K562 (cell line): ENCODE data around the gene MAEL. TPM values are rescaled to one million over a fixed set of nuclear protein-coding genes. Genes with fewer than 3 reads are reported as not detected.

Experiments used
- CEBPG ChIP-seq, 3 experiments: fragments of 200-800 bp in 1 of 3; sonication (Bioruptor generic) in 1 of 3; sonication (generic) in 1 of 3; formaldehyde crosslinking in 1 of 3; IDR thresholded peaks in 2 of 3; conservative IDR thresholded peaks in 1 of 3; 2 replicates each; pipeline versions ENCODE4 v1.6.1 to v1.8.0; 2016 to 2022; ENCODE audit warnings: missing compliant biosample characterization in 2 of 3, missing genetic modification characterization in 2 of 3, mild to moderate bottlenecking in 1 of 3, missing genetic modification reagents in 1 of 3
- LCOR ChIP-seq: sonication (generic); formaldehyde crosslinking; IDR thresholded peaks from 2 replicates; pipeline ENCODE4 v1.8.0; 2022; ENCODE audit warnings: mild to moderate bottlenecking, missing genetic modification reagents
- MBD2 ChIP-seq: sonication (generic); IDR thresholded peaks from 2 replicates; pipeline ENCODE4 v1.6.1; 2016; ENCODE audit warnings: low read depth, borderline replicate concordance
- MEF2D ChIP-seq: conservative IDR thresholded peaks from 2 replicates; pipeline ENCODE4 v1.6.1; 2016; ENCODE audit warnings: low read depth, missing genetic modification characterization, missing compliant biosample characterization
- RERE ChIP-seq: sonication (generic); formaldehyde crosslinking; IDR thresholded peaks from 2 replicates; pipeline ENCODE4 v1.8.0; 2023; ENCODE audit warnings: missing genetic modification reagents, mild to moderate bottlenecking, borderline replicate concordance
- TCF15 ChIP-seq: fragments of 250-450 bp; sonication (Bioruptor Pico); IDR thresholded peaks from 2 replicates; pipeline ENCODE4 v1.8.0; 2022; ENCODE audit warnings: moderate library complexity, mild to moderate bottlenecking, inconsistent platforms
- ZNF24 ChIP-seq: fragments of 450-650 bp; IDR thresholded peaks from 2 replicates; pipeline ENCODE4 v1.6.1; 2016
- ZNF263 ChIP-seq: sonication (generic); formaldehyde crosslinking; IDR thresholded peaks from 2 replicates; pipeline ENCODE4 v1.8.0; 2022; ENCODE audit warnings: mild to moderate bottlenecking, missing genetic modification reagents, borderline replicate concordance
- ZNF444 ChIP-seq: fragments of 250-450 bp; sonication (Bioruptor Pico); IDR thresholded peaks from 2 replicates; pipeline ENCODE4 v1.4.0; 2020; ENCODE audit warnings: mild to moderate bottlenecking, moderate library complexity
- polyA plus RNA-seq, 8 experiments: library from polyadenylated mRNA; depleted of rRNA in 4 of 8; stranded (reverse) in 5 of 8; unstranded in 3 of 8; fragments of >200 nt; fragmentation: Nextera tagmentation in 2 of 8; fragmentation: Illumina TruSeq in 1 of 8; extraction: Ambion mirVana in 2 of 8; extraction: Trizol in 1 of 8; gene quantifications; 2 replicates each; pipeline versions ENCODE4 v1.2.1 to v1.2.3, GENCODE V29; 2011 to 2014; ENCODE audit warnings: inconsistent platforms in 1 of 8, missing spikeins in 1 of 8
- total RNA-seq, 7 experiments: library from RNA; depleted of rRNA in 6 of 7; stranded (reverse); fragments of >200 nt in 6 of 7; fragmentation: Illumina TruSeq in 2 of 7; extraction: Trizol in 2 of 7; gene quantifications; 2 replicates each; pipeline versions ENCODE4 v1.2.1 to v1.2.3, GENCODE V29; 2011 to 2021; ENCODE audit warnings: low replicate concordance in 1 of 7
- TF ChIP-seq, protein P1 (sequence below): fragments of 200-600 bp; sonication (generic); IDR thresholded peaks from one replicate; pipeline ENCODE4 v1.6.1; 2012; ENCODE audit warnings: mild to moderate bottlenecking, low read depth, low read length, inconsistent platforms

The MAEL gene
- total and polyA plus RNA-seq, 9 of the 15 experiments (the other 6 are each of a cell fraction or from before 2014, with no cell fraction given), result 0.11 to 1.9 (median 0.75) TPM

GRCh38 chr1:167067904-167068303 is 78.8 kb downstream of the MAEL start (continued):
- TF ChIP-seq, protein P1, sequence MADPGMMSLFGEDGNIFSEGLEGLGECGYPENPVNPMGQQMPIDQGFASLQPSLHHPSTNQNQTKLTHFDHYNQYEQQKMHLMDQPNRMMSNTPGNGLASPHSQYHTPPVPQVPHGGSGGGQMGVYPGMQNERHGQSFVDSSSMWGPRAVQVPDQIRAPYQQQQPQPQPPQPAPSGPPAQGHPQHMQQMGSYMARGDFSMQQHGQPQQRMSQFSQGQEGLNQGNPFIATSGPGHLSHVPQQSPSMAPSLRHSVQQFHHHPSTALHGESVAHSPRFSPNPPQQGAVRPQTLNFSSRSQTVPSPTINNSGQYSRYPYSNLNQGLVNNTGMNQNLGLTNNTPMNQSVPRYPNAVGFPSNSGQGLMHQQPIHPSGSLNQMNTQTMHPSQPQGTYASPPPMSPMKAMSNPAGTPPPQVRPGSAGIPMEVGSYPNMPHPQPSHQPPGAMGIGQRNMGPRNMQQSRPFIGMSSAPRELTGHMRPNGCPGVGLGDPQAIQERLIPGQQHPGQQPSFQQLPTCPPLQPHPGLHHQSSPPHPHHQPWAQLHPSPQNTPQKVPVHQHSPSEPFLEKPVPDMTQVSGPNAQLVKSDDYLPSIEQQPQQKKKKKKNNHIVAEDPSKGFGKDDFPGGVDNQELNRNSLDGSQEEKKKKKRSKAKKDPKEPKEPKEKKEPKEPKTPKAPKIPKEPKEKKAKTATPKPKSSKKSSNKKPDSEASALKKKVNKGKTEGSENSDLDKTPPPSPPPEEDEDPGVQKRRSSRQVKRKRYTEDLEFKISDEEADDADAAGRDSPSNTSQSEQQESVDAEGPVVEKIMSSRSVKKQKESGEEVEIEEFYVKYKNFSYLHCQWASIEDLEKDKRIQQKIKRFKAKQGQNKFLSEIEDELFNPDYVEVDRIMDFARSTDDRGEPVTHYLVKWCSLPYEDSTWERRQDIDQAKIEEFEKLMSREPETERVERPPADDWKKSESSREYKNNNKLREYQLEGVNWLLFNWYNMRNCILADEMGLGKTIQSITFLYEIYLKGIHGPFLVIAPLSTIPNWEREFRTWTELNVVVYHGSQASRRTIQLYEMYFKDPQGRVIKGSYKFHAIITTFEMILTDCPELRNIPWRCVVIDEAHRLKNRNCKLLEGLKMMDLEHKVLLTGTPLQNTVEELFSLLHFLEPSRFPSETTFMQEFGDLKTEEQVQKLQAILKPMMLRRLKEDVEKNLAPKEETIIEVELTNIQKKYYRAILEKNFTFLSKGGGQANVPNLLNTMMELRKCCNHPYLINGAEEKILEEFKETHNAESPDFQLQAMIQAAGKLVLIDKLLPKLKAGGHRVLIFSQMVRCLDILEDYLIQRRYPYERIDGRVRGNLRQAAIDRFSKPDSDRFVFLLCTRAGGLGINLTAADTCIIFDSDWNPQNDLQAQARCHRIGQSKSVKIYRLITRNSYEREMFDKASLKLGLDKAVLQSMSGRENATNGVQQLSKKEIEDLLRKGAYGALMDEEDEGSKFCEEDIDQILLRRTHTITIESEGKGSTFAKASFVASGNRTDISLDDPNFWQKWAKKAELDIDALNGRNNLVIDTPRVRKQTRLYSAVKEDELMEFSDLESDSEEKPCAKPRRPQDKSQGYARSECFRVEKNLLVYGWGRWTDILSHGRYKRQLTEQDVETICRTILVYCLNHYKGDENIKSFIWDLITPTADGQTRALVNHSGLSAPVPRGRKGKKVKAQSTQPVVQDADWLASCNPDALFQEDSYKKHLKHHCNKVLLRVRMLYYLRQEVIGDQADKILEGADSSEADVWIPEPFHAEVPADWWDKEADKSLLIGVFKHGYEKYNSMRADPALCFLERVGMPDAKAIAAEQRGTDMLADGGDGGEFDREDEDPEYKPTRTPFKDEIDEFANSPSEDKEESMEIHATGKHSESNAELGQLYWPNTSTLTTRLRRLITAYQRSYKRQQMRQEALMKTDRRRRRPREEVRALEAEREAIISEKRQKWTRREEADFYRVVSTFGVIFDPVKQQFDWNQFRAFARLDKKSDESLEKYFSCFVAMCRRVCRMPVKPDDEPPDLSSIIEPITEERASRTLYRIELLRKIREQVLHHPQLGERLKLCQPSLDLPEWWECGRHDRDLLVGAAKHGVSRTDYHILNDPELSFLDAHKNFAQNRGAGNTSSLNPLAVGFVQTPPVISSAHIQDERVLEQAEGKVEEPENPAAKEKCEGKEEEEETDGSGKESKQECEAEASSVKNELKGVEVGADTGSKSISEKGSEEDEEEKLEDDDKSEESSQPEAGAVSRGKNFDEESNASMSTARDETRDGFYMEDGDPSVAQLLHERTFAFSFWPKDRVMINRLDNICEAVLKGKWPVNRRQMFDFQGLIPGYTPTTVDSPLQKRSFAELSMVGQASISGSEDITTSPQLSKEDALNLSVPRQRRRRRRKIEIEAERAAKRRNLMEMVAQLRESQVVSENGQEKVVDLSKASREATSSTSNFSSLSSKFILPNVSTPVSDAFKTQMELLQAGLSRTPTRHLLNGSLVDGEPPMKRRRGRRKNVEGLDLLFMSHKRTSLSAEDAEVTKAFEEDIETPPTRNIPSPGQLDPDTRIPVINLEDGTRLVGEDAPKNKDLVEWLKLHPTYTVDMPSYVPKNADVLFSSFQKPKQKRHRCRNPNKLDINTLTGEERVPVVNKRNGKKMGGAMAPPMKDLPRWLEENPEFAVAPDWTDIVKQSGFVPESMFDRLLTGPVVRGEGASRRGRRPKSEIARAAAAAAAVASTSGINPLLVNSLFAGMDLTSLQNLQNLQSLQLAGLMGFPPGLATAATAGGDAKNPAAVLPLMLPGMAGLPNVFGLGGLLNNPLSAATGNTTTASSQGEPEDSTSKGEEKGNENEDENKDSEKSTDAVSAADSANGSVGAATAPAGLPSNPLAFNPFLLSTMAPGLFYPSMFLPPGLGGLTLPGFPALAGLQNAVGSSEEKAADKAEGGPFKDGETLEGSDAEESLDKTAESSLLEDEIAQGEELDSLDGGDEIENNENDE, result no peak
- TF ChIP-seq LCOR (CRISPR knock-in tag) (no peak), ZNF444 (CRISPR knock-in tag) (no peak), RERE (no peak), TCF15 (CRISPR knock-in tag) (no peak), MBD2 (no peak), ZNF24 (no peak), CEBPG (CRISPR knock-in tag; IDR thresholded peaks at IDR 0.05) (no peak), CEBPG (tag; conservative IDR thresholded peaks at IDR 0.05 in 1 of 2, IDR thresholded peaks at IDR 0.05 in 1 of 2) (no peak), ZNF263 (CRISPR knock-in tag) (no peak), MEF2D (tag) (no peak)
